GM18507 (cell line): ENCODE results near the gene PPHLN1.

ENCODE experiments used
- DNase-seq: peaks from one replicate; pipeline ENCODE4 v3.0.0; 2011; ENCODE audit warnings: low read depth; ENCODE audit not compliant: insufficient read length; ENCODE audit errors: extremely low spot score
- FAIRE-seq: peaks from 2 replicates; lab custom pipeline; 2011; peaks lifted over from hg19 to GRCh38; lab: Jason Lieb, UNC

PPHLN1 gene

GRCh38 chr12:42469355-42470175 is 143.6 kb downstream of the PPHLN1 start:
- DNase-seq (peak; percentile 48), FAIRE-seq (peak; percentile 97)

- DNase-seq, result no peak
- no peak for FAIRE-seq
Observed at GRCh38 chr12:42472376-42472775, 146.4 kb downstream of the PPHLN1 start.

- FAIRE-seq, result no peak
Observed at GRCh38 chr12:42473130-42473529, 147.2 kb downstream of the PPHLN1 start.

GRCh38 chr12:42473561-42473960 is 147.6 kb downstream of the PPHLN1 start:
- FAIRE-seq (no peak), DNase-seq (no peak)

More at GRCh38 chr12:42473130-42473529, 147.2 kb downstream of the PPHLN1 start:
- no peak for DNase-seq

- FAIRE-seq (no peak), DNase-seq (no peak)
Observed at GRCh38 chr12:42474391-42474790, 148.4 kb downstream of the PPHLN1 start.

GRCh38 chr12:42475106-42475505 is 149.1 kb downstream of the PPHLN1 start:
- FAIRE-seq (peak; percentile 62), DNase-seq (no peak)

GRCh38 chr12:42477941-42478340 is 152.0 kb downstream of the PPHLN1 start:
- DNase-seq, result no peak
- no peak for FAIRE-seq

GRCh38 chr12:42481368-42481767 is 155.4 kb downstream of the PPHLN1 start:
- DNase-seq, result no peak
- no peak for FAIRE-seq

GRCh38 chr12:42482041-42482747 is 156.2 kb downstream of the PPHLN1 start:
- FAIRE-seq (no peak), DNase-seq (no peak)

- DNase-seq (peak; percentile 70), FAIRE-seq (peak; percentile 67)
Observed at GRCh38 chr12:42482748-42483520, 157.0 kb downstream of the PPHLN1 start.

- FAIRE-seq (no peak), DNase-seq (no peak)
Observed at GRCh38 chr12:42483521-42483790, 157.5 kb downstream of the PPHLN1 start.

- FAIRE-seq, result no peak
Observed at GRCh38 chr12:42484996-42485395, 159.0 kb downstream of the PPHLN1 start.

GRCh38 chr12:42485823-42486222 is 159.9 kb downstream of the PPHLN1 start:
- FAIRE-seq (no peak), DNase-seq (no peak)

More at GRCh38 chr12:42484996-42485395, 159.0 kb downstream of the PPHLN1 start:
- no peak for DNase-seq

GRCh38 chr12:42486407-42486806 is 160.4 kb downstream of the PPHLN1 start:
- DNase-seq (no peak), FAIRE-seq (no peak)

GRCh38 chr12:42490261-42490842 is 164.4 kb downstream of the PPHLN1 start:
- no peak for FAIRE-seq
- DNase-seq, result no peak
